GM12864 (cell line): ENCODE data around the gene NFIB.
A peak's percentile ranks its signal among the peaks of the same experiment; 100 is the strongest.

Experiments
- DNase-seq: peaks from one replicate; pipeline ENCODE4 v3.0.0-alpha.2; 2011; ENCODE audit warnings: low read depth
- H3K4me3 ChIP-seq: 2 replicates; pipeline ENCODE4 v1.5.1; 2011; ENCODE audit warnings: mild to moderate bottlenecking, low read depth, low read length, control low read depth
- CTCF ChIP-seq: IDR thresholded peaks from 2 replicates; pipeline ENCODE4 v1.5.1; 2011; ENCODE audit warnings: low read depth, mild to moderate bottlenecking, moderate library complexity, low read length, control low read depth, inconsistent platforms; ENCODE audit errors: missing control alignments

The NFIB gene

GRCh38 chr9:14353222-14354056 is 39.5 kb upstream of the NFIB start:
- DNase-seq: peak; percentile 13
- H3K4me3 ChIP-seq: no peak overlapping the region
- peak; percentile 89 for TF ChIP-seq CTCF

- TF ChIP-seq CTCF: no peak
- H3K4me3 ChIP-seq: no peak overlapping the region
- no peak for DNase-seq
These were observed 38.6 kb upstream of the NFIB start for GRCh38 chr9:14352503-14352902.

- DNase-seq: no peak
- no peak overlapping the region for H3K4me3 ChIP-seq
- no peak for TF ChIP-seq CTCF
These were observed 37.4 kb upstream of the NFIB start for GRCh38 chr9:14351221-14351836.

- no peak for TF ChIP-seq CTCF
- no peak for DNase-seq
- no peak overlapping the region for H3K4me3 ChIP-seq
These were observed 36.8 kb upstream of the NFIB start for GRCh38 chr9:14350754-14351153.

- no peak overlapping the region for H3K4me3 ChIP-seq
- DNase-seq: no peak
- no peak for TF ChIP-seq CTCF
These were observed 36.4 kb upstream of the NFIB start for GRCh38 chr9:14350349-14350728.

GRCh38 chr9:14349447-14350348 is 35.8 kb upstream of the NFIB start:
- DNase-seq: no peak
- TF ChIP-seq CTCF: no peak

More at GRCh38 chr9:14349447-14350348, 35.8 kb upstream of the NFIB start:
- no peak overlapping the region for H3K4me3 ChIP-seq
